Measurements from ENCODE around the gene RGMA.

DNA sequence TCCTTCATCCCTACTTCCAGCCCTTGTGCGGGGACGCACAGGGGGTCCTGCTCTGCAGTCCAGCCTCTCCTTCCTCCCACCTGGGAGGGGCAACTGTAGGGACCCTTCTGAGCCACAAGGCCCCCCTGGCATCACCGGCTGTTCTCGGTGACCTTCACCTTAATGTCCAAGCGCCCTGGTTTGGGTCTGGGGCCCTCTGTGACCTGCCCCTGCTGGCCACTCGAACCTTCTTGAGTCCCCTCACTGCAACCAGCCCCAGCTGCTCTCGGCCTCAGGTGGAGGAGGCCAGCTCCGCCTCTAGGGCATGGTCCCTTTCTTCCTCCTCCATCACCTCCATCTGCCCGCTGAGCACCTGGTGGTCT is 57.9 kb downstream of the RGMA start:
- TF ChIP-seq, protein P1, sequence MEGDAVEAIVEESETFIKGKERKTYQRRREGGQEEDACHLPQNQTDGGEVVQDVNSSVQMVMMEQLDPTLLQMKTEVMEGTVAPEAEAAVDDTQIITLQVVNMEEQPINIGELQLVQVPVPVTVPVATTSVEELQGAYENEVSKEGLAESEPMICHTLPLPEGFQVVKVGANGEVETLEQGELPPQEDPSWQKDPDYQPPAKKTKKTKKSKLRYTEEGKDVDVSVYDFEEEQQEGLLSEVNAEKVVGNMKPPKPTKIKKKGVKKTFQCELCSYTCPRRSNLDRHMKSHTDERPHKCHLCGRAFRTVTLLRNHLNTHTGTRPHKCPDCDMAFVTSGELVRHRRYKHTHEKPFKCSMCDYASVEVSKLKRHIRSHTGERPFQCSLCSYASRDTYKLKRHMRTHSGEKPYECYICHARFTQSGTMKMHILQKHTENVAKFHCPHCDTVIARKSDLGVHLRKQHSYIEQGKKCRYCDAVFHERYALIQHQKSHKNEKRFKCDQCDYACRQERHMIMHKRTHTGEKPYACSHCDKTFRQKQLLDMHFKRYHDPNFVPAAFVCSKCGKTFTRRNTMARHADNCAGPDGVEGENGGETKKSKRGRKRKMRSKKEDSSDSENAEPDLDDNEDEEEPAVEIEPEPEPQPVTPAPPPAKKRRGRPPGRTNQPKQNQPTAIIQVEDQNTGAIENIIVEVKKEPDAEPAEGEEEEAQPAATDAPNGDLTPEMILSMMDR (conservative IDR thresholded peaks at IDR 0.05) = no peak
- no peak for TF ChIP-seq ZFX (IDR thresholded peaks at IDR 0.05)

Data from C4-2B (cell line).